HG03354 (cell line): ENCODE results near the gene SBDS.
"Not testable (repeated sequence)": the region's sequence is repeated elsewhere in the genome, so short reads cannot be mapped to it uniquely, and the experiment has no call there.

Experiments
- ATAC-seq: cut with Tn5 transposase; IDR thresholded peaks from one replicate; pipeline ENCODE4 v1.9.1; 2021; ENCODE audit warnings: mild to moderate bottlenecking; ENCODE audit not compliant: unreplicated experiment, poor library complexity, severe bottlenecking

The SBDS gene

DNA sequence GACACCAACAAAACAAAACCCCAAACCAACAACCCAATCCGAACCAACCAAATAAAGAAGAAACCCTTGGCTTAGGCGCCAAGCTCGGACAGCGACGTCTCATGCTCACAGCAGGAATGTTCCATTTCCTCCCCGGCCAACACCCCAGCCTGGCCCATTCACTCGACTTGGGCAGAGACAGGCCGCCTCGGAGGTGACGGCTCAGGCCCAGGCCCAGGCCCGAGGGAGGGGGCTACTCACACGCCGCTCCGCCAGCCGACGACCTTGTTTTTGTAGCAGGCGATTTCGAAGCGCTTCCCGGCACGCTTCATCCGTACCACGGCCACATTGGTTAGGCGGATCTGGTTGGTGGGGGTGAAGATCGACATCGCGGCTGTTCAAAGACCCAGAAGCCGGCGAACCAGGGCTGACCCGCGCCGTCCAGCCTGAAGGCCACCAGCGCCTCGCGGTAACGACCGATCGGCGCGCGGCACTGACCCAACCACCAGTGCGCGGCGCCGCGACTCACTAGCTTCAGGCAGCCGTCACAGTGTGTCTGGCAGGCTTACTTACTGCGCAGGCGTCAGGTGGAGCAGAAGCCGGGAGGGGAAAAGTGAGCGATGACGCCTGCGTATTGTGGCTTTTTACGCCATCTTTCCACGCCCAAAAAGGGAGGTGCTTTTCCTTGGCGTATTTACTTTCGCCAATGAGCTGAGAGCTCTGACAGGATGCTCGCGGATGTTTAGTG, at the start of gene SBDS:
TSS of gene SBDS (minus strand) at position 537 of the 727 bp plus-strand sequence. CDS start at position 368, 169 bp downstream.
- peak; percentile 64 for ATAC-seq

DNA sequence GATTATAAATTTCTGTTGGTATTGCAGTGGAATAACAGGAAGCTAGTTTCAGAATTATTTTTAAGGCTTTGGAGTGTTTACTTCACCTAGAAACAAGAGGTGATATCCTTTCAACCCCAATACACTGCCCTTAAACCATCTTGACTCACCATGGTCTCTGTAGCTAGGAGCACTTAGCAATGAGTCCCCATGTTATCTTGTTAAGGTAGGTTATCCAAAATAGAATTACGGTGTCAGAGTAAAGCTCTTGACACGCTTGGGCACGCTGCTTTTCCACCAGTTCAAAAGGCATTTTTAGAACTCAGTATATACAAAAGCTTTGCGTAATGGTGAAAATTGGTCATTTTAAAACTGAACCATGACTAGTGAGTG, 48.2 kb upstream of the SBDS start:
- ATAC-seq, result not testable (repeated sequence)

DNA sequence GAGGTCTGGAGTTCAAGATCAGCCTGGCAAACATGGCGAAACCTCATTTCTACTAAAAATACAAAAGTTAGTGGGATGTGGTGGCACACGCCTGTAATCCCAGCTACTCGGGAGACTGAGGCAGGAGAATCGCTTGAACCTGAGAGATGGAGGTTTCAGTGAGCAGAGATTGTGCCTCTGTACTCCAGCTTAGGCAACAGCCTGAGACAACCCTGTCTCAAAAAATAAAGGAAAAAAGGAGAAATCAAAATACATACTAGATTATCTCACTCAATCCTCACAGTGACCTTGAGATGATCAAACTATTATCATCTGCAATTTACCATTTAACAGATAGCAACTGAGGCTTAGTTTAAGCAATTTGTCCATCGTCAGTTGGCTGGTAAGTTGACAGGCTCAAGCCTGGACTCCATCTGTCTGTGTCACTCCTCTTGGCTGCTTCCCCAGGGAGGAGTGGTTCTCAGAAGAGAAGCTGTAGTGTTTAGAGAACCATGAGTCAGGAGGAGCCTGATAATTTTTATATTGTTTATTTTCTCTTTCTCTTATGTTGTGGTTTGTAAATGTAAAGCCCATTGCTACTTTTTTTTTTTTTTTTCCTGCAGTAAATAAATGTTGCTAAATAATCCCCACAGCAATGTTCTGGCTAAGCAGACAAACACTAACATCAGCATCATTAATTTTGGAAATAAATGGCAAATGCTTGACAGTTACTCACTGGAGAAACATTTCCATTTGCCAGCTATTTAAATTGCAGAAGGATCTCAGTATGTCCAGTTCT, 47.6 kb upstream of the SBDS start:
- ATAC-seq, result not testable (repeated sequence)

DNA sequence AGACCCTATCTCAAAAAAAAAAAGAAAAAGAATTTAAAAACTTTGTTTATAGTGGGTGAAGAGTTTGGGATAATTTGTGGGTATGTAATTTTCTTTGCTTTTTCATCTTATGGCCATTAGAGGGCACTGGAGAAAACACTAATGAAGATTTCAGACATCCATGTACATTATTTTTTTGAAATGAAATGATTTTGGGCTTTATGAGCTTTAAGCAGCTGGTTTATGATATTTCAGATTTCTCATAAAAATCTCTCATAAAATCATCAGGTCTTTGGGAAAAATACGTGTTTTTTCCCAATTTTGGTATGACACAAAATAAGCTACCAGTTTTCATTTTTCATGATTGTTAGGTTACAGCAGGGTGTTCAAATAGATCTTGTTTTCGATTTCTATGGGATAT, 45.4 kb upstream of the SBDS start:
- not testable (repeated sequence) for ATAC-seq

DNA sequence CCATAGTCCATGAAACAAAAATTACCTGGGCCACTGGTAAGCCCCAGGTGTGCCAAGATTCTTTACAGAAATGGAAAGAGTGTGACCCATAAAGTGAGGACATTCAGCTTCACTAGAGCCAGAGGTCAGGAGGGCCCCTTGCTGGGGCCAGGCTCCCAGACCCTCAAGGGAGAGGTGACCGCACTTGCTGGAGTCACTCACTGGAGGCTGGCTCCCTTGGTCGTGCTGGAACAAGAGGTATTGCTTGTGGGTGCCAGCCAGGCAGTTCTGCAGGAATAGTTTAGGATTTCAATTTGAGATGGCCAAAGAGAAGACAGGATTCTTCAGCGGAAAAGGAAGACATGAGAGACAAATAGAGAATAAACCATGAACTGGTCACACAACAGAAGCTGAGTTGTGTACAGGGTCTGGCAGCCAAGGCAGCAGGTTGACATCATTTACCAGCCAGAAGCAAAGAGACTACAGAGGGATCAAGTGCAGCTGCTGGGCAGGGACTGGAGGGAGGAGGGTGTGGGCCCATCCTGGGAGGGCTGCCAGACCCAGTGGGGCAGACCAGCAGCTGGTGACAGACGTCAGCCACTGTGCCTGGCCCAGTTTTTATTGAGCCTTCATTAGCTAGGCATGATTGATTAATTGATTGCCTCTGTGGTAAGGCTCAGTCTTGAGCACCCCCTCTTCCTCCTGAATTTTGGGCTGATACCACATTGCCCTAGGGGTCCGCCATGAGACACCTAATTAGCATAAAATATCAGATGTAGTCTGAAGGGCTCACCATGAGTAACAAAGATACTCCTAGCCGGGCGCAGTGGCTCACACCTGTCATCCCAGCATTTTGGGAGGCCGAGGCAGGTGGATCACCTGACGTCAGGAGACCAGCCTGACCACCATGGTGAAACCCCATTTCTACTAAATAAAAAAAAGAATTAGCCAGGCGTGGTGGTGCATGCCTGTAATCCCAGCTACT, 41.3 kb upstream of the SBDS start:
- not testable (repeated sequence) for ATAC-seq

DNA sequence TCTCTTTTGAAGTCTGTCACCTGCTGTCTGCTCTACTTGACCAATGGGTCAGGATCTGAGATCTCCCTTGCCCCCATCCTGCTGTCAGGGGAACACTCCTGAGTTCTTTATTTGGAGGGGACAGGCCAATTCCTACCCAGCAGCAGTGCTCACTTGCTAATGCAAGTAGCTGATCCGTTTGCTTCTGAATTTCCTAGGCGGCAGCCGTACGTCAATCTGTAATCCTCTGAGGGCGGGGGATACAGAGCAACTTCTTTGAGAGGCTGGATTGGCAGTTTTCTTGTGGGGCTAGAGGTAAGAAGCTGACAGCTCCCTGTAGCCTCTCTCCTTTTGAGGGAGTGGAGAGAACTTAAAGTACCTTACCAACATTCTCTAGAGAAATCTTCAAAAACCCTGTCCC, 37.9 kb upstream of the SBDS start:
- ATAC-seq, result no peak

DNA sequence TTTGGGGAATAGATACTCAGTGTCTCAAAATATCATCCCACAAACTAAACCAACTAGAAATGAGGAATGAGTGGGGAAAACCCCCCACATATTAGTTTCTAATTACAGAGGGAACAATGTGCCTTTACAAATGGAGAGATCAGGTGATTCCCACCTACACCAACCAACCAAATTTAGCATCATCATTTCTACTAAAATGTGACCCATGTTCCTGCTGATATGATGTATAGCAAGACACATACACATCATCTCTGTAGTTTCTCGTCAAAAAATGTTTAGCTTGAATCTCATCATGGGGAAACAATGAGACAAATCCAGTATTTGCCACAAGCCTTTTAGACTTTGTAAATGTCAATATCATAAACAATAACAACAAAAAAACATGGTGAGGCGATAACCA, 36.3 kb upstream of the SBDS start:
- not testable (repeated sequence) for ATAC-seq

DNA sequence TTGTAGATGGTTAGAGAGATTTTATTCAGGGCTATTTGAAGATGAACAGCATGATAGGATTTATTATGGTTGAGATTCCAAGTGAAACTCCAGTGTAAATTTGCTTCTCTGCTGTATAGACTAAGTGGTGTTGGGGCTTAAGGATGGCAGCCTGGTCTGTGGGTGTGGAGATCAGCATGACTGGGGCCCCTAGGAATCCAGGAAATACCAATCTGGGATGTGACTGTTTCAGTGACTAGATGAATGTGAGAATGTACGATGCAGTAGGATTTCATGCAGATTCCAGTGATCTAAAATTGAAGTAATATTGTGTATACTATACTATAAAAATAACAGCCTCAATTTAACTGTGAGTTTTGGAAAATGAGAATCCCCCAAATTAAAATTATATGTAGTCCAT, 30.1 kb upstream of the SBDS start:
- not testable (repeated sequence) for ATAC-seq

DNA sequence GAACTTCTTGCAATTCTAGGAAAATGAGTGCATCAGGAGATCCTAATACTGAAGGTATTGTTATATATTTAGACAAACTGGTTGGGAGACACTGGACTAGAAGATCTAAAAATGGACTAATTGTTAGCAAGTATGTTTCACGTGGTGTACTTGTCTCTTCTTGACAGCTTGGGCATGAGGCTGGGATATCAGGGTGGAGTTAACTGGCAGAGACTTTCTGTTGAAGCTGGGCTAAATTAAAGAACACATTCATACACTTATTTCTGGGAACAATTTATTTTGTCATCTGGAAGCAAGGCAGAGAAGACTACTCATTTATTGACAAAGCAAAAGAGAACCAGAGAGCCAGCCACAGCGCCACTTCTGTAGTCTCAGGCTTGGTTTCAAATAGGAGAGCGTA, 27.1 kb upstream of the SBDS start:
- no peak for ATAC-seq

DNA sequence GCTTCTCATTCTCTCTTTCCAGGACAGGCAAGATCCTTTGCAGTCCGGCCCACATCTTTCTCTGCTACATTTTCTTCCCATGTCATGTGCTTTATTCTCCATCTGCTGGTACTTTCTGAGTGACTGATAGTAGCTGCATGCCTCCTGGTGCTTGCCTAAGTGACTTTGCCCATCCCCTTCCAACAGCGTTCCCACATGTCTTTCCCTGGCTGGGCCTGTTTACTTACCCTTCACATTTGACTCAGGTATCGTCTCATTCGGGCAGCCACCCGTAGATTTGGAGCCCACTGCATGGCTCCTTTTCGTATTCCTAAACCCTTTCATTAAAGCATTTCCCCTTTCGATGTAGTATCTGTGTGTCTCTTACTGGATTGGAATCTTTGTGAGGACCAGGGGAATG, 25.9 kb upstream of the SBDS start:
- no peak for ATAC-seq

DNA sequence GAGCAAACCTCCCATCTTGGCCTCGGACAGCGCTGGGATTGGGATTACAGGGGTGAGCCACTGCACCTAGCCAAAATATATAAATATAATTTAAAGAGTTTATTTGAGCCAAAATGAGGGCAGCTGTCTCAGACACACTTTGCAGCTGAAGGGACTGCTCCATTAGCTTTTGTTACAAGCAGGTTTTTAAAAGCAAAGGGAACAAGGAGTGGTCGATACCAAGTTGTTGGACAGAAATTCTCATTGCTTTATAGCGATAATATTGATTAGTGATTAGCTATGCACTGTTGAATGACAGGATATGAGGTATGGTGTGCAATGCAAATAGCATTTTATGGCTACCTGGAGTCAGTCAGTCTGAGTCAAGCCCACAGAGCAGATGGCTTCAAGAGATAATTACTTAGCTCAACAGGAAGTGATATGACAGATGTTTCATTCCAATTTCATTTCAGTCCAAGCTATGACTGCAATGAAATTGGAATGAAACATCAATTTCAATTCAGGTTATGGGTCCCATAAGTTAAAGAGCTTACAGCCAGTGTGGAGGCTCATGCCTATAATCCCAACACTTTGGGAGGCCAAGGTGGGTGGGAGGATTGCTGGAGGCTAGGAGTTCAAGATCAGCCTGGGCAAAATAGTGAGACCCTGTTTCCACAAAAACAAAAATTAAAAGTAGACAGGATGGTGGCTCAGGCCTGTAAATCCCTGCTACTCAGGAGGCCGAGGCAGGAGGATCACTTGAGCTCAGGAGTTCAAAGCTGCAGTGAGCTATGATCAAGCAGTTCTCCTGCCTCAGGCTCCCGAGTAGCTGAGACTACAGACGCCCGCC, 24.4 kb upstream of the SBDS start:
- ATAC-seq, result no peak

DNA sequence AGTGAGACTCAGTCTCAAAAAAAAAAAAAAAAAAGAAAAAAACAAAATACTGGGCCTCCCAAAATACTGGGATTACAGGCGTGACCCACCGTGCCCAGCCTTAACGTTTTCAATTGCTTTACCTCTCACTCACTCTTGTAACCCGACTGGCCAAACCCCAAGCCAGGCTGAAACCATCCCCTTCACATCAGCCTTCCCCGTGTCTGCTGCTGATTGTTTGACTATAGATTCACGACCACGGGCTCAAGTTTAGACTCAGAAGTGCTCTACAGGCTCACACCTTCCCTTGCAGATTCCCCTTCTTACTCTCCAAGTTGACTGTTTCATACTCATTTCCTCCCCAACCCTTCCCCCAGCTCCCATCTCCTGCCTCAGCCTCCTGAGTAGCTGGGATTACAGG, 23.6 kb upstream of the SBDS start:
- no peak for ATAC-seq

DNA sequence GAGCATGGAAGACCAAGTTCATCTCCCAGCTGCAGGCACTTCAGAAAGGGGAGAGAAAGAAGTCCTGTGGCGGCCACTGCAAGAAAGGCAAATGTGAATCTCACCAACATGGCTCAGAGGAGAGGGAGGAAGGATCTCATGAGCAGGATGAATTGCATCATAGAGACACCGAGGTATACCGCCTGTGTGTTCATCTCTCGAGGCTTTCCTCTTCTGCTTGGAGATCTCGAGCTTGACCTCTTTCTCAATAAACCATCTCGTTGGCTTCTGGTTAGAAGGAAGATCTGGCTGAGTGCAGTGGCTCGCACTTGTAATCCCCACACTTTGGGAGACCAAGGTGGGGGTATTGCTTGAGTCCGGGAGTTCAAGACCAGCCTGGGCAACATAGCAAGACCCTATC, 22.6 kb upstream of the SBDS start:
- not testable (repeated sequence) for ATAC-seq

DNA sequence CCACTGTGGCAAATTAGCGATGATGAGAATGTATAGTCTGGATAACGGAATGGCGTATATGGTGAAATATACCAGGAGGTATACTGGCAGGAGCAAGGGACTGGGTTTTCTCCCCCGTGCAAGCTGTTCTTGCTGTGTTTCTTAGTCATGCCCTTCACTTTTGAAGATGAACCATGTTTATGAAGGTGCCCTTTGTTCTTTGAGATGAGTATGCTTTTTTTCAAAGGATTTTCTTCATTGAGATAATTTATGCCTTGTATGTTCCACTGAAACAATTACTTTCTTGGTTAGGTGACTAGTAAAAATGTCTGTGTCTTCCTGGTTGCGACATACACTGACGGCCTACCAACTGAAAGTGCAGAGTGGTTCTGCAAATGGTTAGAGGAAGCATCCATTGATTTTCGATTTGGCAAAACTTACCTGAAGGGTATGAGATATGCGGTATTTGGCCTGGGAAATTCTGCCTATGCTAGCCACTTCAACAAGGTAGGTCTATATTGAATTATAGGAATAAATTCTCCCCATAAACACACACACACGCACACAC, 18.8 kb upstream of the SBDS start:
- ATAC-seq, result not testable (repeated sequence)

DNA sequence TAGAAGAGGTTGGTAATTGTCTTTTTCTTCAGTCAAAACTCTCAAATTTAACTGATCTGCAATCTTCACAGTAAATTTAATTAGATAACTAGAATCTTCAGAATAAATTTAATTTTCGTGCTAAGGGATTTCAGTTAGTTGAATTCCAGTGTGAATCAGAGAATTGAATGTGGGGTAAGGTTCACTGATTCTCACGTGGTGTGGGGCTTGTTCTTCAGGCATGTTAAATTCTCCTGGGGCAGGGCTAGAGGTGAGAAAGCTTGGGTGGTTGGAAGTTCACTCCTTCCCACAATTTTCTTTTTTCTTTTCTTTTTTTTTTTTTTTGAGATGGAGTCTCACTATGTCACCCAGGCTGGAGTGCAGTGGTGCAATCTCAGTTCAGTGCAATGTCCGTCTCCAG, 14.3 kb upstream of the SBDS start:
- not testable (repeated sequence) for ATAC-seq

DNA sequence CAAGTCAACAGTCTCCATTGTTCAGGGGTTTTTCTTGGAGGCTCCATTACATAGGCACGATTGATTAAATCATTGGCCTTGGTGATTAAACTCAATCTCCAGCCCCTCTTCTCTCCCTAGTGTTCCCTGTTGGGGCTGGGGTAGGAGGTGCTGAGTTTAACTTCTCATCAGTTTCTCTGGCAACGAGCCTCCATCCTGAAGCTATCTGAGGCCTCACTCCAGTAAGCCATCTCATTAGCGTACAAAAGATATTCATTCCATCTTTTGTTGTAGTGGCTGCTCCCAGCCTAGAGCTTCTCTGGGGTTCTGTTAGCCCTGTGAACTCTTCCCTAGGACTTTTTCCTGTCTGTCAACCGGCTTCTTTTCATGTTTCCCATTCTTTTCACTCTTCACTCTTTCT, 12.9 kb upstream of the SBDS start:
- ATAC-seq, result no peak

DNA sequence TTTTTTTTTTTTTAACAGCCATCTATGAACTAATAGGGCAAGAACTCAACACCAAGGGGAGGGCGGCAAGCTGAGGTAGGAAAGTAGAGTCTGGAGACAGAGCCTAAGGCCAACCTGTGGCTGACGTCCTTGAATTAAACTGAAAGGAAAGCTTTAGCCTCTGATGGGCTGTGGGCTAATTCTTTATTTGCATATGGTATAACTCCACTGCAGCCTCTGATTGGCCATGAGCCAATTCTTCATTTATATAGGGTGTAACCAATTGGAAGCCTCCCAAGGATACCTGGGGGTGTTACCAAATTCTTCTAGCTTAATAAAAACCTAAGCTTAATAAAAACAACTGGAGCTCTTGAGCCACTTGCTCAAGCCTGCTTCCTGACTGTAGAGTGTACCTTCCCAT, 11.6 kb upstream of the SBDS start:
- ATAC-seq, result no peak

DNA sequence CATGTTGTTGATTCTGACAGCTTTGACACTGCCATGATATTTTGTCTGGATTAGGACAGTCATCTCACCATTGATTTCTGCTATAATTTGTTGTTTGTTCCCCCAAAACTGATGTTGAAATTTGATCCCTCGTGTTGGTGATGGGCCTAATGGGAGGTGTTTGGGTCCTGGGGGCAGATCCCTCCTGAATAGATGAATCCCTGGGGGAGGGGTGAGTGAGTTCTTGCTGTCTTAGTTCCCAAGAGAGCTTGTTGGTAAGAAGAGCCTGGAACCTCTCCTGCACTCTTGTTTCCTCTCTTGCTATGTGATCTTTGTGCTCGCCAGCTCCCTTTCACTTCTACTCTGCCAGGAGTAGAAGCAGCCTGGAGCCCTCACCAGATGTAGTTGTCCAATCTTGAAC, 8.8 kb upstream of the SBDS start:
- ATAC-seq, result not testable (repeated sequence)
